GM12892 (cell line): ENCODE results near the gene TCF12.

Experiments used
- POLR2A ChIP-seq: IDR thresholded peaks from 2 replicates; pipeline ENCODE4 v1.6.1; 2011; ENCODE audit warnings: low read depth, low read length, control low read depth
- POLR2AphosphoS5 ChIP-seq: IDR thresholded peaks from 2 replicates; pipeline ENCODE4 v1.6.1; 2011; ENCODE audit warnings: low read depth, low read length, control low read depth

DNA sequence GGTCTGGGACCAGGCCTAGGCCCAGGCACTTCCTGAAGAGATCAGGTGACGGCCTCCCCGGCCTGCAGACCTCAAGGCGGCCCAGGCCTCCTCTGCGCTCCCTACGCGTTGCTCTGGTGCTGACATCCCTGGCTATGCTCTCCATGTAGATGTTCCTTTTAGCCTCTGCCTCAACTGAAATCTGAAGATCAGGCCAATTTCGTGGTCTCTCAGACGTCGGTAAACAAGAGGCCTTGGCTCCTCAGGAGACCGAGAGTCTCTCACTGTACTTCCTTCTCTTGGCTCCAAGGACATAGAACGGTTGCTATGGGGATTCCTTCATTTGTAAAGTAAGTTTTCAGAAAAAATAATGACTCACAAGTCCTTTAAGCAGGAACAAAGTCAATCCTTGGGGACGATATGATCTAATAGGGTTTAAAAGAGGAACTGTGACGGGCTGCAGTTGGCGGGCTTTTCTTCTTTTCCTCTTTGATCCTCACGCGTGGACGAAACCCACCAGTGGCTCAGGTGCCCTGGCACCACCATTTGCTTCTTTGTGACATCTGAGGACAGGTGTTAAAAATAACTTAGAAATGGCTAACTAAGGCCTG, 402.3 kb downstream of the TCF12 start:
- TF ChIP-seq POLR2A (no peak), POLR2AphosphoS5 (no peak)
